Measurements from ENCODE around the gene CHAF1A. TPM values are rescaled to one million over a fixed set of nuclear protein-coding genes. Genes with fewer than 3 reads are reported as not detected.

The CHAF1A gene
- total RNA-seq, 1 donor from 2014 or later: 8.3 TPM

DNA sequence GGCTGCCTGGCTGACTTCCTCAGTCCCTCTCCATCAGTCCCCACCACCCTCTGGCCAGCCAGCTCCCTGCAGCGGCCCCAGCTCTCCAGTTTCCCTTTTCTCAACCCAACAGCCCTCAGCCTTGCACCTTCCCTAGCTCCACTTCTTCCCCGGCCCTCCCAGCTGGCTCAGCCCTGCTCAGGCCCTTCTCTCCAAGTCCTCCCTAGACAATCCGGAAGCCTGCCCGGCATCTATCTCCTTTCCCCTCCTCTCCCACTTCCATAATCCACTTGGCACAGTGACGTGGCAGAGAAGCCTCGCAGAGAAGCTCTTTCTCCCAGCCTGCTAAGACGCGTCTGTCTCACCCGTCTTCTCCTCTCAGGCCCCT is 54.0 kb downstream of the CHAF1A start:
- DNase-seq (ENCODE audit: low spot score): no peak

DNA sequence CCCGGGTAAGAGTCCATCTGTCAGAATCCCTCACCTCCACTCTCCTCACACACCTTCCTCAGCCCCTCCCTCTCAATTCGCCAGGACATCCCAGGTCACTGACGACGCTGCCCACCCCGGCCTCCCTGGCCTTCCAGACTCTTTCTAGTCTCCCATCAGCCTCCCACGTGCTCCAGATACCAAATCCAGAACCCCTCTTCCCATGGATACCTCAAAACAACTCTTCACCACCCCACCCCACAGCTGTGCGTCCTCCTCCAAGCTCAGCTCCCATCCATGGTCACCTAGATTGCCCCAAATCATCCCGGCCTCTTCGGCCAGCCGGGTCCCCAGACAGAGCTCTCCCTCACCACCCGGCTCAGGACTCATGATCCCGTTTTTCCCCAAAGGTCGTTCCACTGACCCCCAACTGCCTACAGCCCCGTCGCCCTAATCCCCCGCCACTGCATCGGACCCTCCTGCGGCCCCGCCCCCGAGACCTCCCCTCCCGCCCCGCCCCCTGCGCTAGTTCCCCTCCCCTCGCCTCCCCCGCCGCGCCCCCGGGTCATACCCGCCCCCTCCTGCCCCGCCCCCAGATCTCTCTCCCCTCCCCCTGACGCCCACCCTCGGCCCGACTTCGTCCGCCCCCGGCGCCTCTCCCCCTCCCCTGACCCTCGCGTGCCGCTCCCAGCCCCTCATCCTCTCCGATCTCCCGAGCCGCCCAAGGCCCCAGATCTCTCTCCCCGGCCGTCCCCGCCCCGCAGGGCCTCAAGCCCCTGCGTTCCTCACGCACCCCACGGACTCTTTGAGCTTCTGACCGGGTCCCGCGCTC is 54.6 kb downstream of the CHAF1A start:
- no peak for DNase-seq (ENCODE audit: low spot score)

DNA sequence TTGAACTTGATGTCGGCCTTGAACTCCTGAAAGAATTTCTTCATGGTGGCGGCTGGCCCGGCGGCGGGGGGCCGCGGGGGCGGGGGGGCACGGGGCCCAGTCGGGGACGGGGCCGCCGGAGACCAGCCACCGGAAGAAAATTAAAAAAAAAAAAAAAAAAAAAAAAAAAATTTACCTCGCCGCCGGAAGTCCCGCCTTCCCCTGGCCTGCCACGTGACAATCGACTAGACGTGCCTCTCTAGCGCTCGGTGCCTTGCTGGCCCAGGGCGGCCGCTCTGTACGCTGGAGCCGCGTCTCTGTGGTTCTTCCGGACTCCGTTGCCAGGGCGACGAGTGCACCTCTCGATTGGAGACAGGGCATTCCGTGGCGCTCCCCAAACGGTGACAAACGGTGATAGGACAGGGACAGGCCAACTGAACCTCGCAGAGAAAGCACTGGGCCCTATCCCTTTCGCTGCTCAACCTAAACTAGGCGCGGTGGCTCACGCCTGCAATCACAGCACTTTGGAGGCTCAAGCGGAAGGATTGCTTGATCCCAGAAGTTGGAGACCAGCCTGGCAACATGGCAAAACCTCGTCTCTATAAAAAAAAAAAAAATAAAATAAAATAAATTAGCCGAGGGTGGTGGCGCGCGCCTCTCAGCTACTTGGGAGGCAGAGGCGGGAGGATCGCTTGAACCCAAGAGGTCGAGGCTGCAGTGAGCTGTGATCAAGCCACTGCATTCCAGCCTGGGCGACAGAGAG is 55.4 kb downstream of the CHAF1A start, which contains the start of gene UBXN6:
Gene UBXN6, minus strand, starts transcription at position 141 of the 742 bp plus-strand sequence. Its CDS starts 97 bp downstream, at position 44.
- DNase-seq (ENCODE audit: low spot score): peak; percentile 99

- DNase-seq (ENCODE audit: low spot score): no peak
Observed at GRCh38 chr19:4464815-4465581, 62.6 kb downstream of the CHAF1A start.

DNA sequence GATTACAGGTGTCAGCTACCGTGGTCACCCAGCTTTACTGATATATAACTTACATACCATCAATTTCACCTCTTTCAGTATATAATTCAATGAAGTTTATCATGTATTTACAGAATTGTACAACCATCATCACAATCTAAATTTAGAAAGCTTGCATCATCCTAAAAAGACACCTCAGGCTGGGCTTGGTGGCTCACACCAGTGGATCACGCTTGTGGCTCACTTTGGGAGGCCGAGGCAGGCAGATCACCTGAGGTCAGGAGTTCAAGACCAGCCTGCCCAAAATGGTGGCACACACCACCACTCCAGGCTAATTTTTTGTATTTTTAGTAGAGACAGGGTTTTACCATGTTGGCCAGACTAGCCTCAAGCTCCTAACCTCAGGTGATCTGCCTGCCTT is 65.4 kb downstream of the CHAF1A start:
- no peak for DNase-seq (ENCODE audit: low spot score)

GRCh38 chr19:4471403-4472173 is 69.1 kb downstream of the CHAF1A start:
- DNase-seq (ENCODE audit: low spot score): peak; percentile 99

DNA sequence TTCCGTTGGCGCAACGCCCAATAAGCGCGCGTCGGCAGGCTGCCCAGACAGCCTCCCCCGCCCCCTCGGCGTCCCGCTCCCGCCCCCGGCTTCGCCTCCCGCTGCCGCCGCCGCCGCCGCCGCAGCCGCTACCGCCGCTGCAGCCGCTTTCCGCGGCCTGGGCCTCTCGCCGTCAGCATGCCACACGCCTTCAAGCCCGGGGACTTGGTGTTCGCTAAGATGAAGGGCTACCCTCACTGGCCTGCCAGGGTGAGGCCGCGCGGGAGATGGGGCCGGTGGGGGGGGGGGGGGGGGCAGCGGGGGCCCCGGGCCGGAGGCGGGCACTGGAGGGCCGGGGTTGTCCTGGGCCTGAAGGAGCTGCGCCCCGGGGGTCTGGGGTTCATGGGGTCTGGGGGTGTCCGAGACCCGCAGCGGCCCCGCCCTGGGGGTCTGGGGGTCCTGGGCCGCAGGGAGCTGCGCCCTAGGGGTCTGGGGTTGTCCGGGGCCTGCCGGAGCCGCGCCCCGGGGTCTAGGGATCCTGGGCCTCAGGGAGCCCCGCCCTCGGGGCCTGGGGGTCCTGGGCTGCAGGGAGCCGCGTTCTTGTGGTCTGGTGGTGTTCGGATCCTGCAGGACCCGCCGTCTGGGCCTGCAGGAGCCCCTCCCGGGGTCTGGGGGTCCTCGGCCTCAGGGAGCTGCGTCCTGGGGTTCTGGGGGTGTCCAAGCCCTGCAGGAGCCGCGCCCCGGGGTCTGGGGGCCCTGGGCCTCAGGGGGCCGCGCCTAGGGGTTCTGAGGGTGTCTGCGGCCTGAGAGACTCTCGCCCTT is 69.9 kb downstream of the CHAF1A start, which contains the start of gene HDGFL2:
Gene HDGFL2, plus strand, starts transcription at position 124 of the 801 bp plus-strand sequence. Its CDS starts 54 bp downstream, at position 178.
- no peak for DNase-seq (ENCODE audit: low spot score)

DNA sequence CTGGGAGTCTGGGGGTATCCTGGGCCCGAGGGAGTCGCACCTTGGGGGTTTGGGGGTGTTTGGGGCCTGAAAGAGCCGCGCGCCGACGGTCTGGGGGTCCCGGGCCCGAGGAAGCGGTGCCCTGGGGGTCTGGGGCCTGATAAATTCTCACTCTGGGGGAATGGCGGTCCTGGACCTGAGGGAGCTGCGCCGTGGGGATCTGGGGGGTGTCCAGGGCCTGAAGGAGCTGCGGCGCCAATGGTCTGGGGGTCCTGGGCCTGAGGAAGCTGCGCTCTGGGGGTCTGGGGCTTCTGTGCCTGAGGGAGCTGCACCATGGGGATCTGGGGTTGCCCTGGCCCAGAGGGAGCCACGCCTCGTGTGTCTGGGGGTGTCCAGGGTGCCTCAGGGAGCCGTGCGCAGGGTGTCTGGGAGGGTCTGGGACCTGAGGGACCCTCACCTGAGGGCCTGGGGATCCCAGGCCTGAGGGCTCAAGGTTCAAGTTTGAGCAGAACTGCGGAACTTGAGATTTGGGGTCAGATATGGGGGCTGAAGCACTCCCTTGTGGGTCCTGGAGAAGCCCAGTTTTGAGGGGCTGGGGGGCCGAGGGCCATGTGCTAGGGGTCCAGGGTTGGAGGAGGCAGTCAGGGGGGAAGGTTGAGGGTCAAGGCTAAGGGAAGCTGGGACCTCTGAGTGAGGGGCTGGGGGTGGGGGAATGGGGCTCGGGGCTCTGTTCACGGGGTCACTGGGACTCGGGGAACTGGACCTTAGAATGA is 70.7 kb downstream of the CHAF1A start:
- DNase-seq (ENCODE audit: low spot score): no peak

- DNase-seq (ENCODE audit: low spot score): no peak
Observed at GRCh38 chr19:4473763-4474513, 71.5 kb downstream of the CHAF1A start.

DNA sequence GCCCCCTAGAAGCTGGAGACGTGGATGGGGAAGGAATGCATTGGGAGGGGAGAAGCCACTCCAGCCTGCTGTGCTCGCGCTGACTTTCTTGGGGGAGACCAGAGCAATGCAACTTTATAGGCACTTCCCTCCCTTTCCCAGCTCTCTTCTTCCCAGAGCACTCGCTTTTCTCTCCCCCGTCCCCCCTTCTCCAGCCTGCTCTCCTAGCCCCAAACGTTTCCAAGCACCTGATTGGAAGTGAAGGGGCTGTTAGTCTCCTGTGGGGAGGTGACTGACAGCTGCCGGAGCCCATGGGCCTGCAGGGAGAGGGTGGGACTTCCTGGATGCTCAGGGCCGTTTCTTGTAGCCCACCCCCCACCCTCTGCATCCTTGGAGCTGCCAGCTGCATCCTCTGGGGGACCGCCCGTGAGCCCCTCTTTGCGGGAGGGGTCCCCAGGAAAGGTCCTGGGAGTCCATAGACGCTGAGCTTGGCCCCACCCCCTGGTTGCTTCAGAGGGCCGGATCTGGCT is 72.1 kb downstream of the CHAF1A start:
- DNase-seq (ENCODE audit: low spot score): no peak

DNA sequence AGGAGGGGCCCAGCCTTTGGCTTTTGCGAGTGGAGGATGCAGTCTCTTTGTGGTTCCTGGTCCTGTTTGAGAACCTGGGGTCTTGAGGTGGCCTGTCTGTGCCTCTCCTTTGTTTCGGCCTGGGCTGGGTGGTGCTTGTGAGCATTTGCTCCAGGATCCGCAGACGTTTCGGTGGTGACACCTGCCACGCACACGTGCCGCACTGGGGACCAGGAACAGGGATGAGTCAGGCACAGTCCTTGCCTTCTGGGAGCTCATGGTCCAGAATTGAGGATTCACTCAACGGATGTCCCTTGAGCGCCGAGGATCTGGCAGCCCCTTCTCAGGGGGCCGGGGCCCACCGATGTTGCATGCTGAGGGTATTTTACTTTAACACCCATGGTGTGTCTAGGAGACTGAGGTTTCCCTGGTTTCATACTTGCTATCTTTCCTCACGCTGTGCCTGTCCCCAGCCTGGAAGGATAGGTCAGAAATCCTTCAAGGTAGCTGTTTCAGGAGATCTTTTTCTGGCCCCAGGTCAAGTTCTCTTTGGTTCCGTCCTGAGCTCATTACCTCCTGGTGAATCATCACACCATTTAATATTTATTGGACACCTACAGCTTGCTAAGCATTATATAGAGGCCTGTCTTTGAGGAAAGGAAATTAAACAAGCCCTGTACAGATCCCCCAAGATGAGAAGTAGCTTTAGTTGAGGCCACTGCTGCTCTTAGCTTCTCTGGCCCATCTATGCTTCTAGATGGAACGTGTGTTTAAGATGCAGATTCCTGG is 74.8 kb downstream of the CHAF1A start:
- DNase-seq (ENCODE audit: low spot score): no peak

GRCh38 chr19:4482721-4483364 is 80.4 kb downstream of the CHAF1A start:
- DNase-seq (ENCODE audit: low spot score): no peak

DNA sequence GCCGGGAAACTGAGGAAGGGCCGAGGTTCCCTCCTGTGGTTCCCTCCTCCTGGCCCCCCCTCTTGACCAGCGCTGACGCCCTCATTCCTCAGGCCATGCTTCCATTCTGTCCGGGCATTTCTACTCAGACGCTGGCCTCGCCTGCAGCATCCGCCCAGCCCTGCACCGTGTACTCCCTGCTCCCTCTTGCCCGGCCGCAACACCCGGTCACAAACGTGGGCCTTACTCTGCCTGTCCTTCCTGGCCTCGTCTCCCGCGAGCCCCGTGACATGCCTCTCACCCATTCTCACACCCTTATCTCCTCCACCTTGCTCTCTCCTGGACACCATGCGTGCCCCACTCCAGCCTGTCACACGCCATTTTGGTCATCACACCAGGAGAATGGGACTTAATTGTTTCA is 80.9 kb downstream of the CHAF1A start:
- DNase-seq (ENCODE audit: low spot score): no peak

GRCh38 chr19:4487572-4487971 is 85.1 kb downstream of the CHAF1A start:
- DNase-seq (ENCODE audit: low spot score): no peak

- no peak for DNase-seq (ENCODE audit: low spot score)
Observed at GRCh38 chr19:4488496-4488895, 86.1 kb downstream of the CHAF1A start.

DNA sequence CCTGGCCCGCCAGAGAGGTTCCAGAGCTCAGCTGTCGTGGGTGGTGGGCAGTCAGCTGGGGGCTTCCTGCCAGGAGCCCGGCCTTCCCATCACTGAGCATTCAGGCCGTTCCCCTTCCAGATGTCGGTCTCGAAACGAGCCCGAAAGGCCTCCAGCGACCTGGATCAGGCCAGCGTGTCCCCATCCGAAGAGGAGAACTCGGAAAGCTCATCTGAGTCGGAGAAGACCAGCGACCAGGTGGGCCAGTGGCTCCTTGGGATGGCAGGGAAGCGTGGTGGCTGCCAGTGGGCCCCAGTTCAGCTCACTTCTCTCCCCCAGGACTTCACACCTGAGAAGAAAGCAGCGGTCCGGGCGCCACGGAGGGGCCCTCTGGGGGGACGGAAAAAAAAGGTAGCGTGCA is 89.0 kb downstream of the CHAF1A start:
- no peak for DNase-seq (ENCODE audit: low spot score)

DNA sequence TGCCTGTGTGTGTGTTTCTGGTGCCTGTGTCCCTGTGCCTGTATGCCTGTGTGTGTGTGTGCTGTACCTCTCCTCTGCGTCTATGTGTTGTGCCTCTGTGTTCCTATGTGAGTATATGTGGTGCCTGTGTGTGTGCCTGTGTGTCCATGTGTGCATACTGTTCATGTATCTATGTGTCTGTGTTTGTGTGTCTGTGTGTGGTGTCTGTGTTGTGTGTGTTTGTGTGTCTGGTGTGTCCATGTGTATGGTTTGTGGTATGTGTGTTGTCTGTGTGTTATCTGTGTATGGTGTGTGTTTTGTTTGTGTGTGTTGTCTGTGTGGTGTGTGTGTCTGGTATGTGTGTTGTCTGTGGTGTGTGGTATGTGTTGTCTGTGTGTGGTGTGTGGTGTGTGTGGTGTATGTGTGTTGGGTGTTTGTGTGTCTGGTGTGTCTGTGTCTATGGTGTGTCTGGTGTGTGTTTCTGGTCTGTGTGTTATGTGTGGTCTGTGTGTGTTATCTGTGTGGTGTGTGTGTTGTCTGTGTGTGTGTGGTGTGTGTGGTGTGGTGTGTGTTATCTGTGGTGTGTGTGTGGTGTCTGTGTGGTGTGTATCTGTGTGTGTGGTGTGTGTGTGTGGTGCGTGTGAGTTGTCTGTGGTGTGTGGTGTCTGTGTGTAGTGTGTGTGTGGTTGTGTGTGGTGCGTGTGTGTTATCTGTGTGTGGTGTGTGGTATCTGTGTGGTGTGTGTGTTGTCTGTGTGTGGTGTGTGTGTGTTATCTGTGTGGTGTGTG is 90.1 kb downstream of the CHAF1A start:
- no peak for DNase-seq (ENCODE audit: low spot score)
